Epithelial cell of proximal tubule (primary cell): ENCODE results near the gene BBS5. TPM values are rescaled to one million over a fixed set of nuclear protein-coding genes. Genes with fewer than 3 reads are reported as not detected.

ENCODE experiments used
- DNase-seq: peaks from one replicate; pipeline ENCODE4 v3.0.0-alpha.2; 2011; ENCODE audit warnings: low read depth
- H3K4me3 ChIP-seq: 2 replicates; pipeline ENCODE4 v1.5.1; 2011; ENCODE audit warnings: low read depth, mild to moderate bottlenecking, low read length
- CTCF ChIP-seq: conservative IDR thresholded peaks from 2 replicates; pipeline ENCODE4 v1.5.1; 2012; ENCODE audit warnings: low read depth, mild to moderate bottlenecking, low read length
- total RNA-seq: library from RNA; depleted of rRNA; stranded (reverse); fragments of >200 nt; gene quantifications from 2 replicates; pipeline ENCODE4 v1.2.3, GENCODE V29; 2015

The BBS5 gene
- total RNA-seq, 1 donor from 2014 or later: 3.6 TPM

- no peak for DNase-seq
- H3K4me3 ChIP-seq: no peak overlapping the region
Observed at GRCh38 chr2:169546756-169547155, 67.5 kb downstream of the BBS5 start.

More at GRCh38 chr2:169546756-169547155, 67.5 kb downstream of the BBS5 start:
- TF ChIP-seq CTCF: no peak

Other genes starting within 250 kb of the BBS5 start
- 0.17 TPM in 1 of 2 replicates, not detected in the other for gene LRP2, start 117.0 kb upstream of the BBS5 start, total RNA-seq
- 0.07 TPM in 1 of 2 replicates, not detected in the other for gene KLHL41, start 30.2 kb downstream of the BBS5 start, total RNA-seq
- gene FASTKD1, start 94.4 kb downstream of the BBS5 start, total RNA-seq: 15.3 and 18.7 TPM in 2 replicates
- 15.0 and 21.9 TPM in 2 replicates for gene PPIG, start 104.9 kb downstream of the BBS5 start, total RNA-seq
- 0.14 TPM in 1 of 2 replicates, not detected in the other for gene CFAP210, start 214.9 kb downstream of the BBS5 start, total RNA-seq
- 1.4 and 3.6 TPM in 2 replicates for gene PHOSPHO2, start 215.0 kb downstream of the BBS5 start, total RNA-seq